ENCODE data around the gene SH3BP5.

GRCh38 chr3:15220661-15221060 lies 111.7 kb downstream of the SH3BP5 start:
- TF ChIP-seq, protein P1, sequence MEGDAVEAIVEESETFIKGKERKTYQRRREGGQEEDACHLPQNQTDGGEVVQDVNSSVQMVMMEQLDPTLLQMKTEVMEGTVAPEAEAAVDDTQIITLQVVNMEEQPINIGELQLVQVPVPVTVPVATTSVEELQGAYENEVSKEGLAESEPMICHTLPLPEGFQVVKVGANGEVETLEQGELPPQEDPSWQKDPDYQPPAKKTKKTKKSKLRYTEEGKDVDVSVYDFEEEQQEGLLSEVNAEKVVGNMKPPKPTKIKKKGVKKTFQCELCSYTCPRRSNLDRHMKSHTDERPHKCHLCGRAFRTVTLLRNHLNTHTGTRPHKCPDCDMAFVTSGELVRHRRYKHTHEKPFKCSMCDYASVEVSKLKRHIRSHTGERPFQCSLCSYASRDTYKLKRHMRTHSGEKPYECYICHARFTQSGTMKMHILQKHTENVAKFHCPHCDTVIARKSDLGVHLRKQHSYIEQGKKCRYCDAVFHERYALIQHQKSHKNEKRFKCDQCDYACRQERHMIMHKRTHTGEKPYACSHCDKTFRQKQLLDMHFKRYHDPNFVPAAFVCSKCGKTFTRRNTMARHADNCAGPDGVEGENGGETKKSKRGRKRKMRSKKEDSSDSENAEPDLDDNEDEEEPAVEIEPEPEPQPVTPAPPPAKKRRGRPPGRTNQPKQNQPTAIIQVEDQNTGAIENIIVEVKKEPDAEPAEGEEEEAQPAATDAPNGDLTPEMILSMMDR (IDR thresholded peaks at IDR 0.05), result no peak
- TF ChIP-seq POLR2A (IDR thresholded peaks at IDR 0.05), result no peak
- TF ChIP-seq POLR2AphosphoS5 (IDR thresholded peaks at IDR 0.05), result no peak
